Type B pancreatic cell (in vitro differentiated cells): ENCODE measurements around the gene ESYT2. TPM values are rescaled to one million over a fixed set of nuclear protein-coding genes. Genes with fewer than 3 reads are reported as not detected.

Experiments
- DNase-seq: peaks from one replicate; pipeline ENCODE4 v3.0.0; 2021; ENCODE audit warnings: mixed read lengths; ENCODE audit not compliant: unreplicated experiment; ENCODE audit errors: extremely low spot score
- H3K27ac Mint-ChIP-seq: 2 replicates; pipeline ENCODE4 v1.8.0; 2021; ENCODE audit warnings: mild to moderate bottlenecking, mixed read lengths
- H3K27me3 Mint-ChIP-seq: 2 replicates; pipeline ENCODE4 v1.8.0; 2021; ENCODE audit warnings: mixed read lengths
- H3K36me3 Mint-ChIP-seq: 2 replicates; pipeline ENCODE4 v1.8.0; 2021; ENCODE audit warnings: mixed read lengths
- H3K4me1 Mint-ChIP-seq: one replicate; pipeline ENCODE4 v1.8.0; 2021; ENCODE audit warnings: mixed read lengths; ENCODE audit not compliant: unreplicated experiment
- H3K4me3 Mint-ChIP-seq: 2 replicates; pipeline ENCODE4 v1.8.0; 2021; ENCODE audit warnings: mild to moderate bottlenecking, mixed read lengths
- H3K9me3 Mint-ChIP-seq: 2 replicates; pipeline ENCODE4 v1.8.0; 2021; ENCODE audit warnings: mixed read lengths
- total RNA-seq: library from RNA; stranded (reverse); gene quantifications from 2 replicates; pipeline ENCODE4 v1.2.1, GENCODE V29; 2021; ENCODE audit warnings: low replicate concordance
- TF ChIP-seq, protein P1 (sequence below): fragments of 200-600 bp; sonication (generic); conservative IDR thresholded peaks from 2 replicates; pipeline ENCODE4 v1.5.0; 2021; ENCODE audit warnings: antibody characterized with exemption, mild to moderate bottlenecking

ESYT2 gene
- total RNA-seq, 1 donor from 2014 or later, result 42.1 TPM

GRCh38 chr7:158723266-158723665 is 106.0 kb downstream of the ESYT2 start:
- Mint-ChIP-seq H3K27me3 (peaks cover 15% of the 10 kb centered on the region), H3K27ac (no peak overlapping the region), H3K36me3 (no peaks in the 10 kb centered on the region), H3K4me3 (no peak overlapping the region), H3K9me3 (peaks cover 4% of the 10 kb centered on the region), H3K4me1 (no peaks in the 10 kb centered on the region)
- no peak for DNase-seq
- TF ChIP-seq, protein P1, sequence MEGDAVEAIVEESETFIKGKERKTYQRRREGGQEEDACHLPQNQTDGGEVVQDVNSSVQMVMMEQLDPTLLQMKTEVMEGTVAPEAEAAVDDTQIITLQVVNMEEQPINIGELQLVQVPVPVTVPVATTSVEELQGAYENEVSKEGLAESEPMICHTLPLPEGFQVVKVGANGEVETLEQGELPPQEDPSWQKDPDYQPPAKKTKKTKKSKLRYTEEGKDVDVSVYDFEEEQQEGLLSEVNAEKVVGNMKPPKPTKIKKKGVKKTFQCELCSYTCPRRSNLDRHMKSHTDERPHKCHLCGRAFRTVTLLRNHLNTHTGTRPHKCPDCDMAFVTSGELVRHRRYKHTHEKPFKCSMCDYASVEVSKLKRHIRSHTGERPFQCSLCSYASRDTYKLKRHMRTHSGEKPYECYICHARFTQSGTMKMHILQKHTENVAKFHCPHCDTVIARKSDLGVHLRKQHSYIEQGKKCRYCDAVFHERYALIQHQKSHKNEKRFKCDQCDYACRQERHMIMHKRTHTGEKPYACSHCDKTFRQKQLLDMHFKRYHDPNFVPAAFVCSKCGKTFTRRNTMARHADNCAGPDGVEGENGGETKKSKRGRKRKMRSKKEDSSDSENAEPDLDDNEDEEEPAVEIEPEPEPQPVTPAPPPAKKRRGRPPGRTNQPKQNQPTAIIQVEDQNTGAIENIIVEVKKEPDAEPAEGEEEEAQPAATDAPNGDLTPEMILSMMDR, result no peak

- Mint-ChIP-seq H3K4me1 (no peaks in the 10 kb centered on the region), H3K4me3 (no peak overlapping the region), H3K9me3 (peaks cover 4% of the 10 kb centered on the region), H3K27ac (no peak overlapping the region), H3K27me3 (peaks cover 20% of the 10 kb centered on the region), H3K36me3 (no peaks in the 10 kb centered on the region)
- TF ChIP-seq, protein P1, result no peak
- DNase-seq, result no peak
These were observed 106.6 kb downstream of the ESYT2 start for GRCh38 chr7:158722574-158723237.

- Mint-ChIP-seq H3K4me3 (no peak overlapping the region), H3K36me3 (no peaks in the 10 kb centered on the region), H3K27me3 (peaks cover 38% of the 10 kb centered on the region), H3K9me3 (peaks cover 4% of the 10 kb centered on the region), H3K27ac (no peak overlapping the region), H3K4me1 (no peaks in the 10 kb centered on the region)
- TF ChIP-seq, protein P1, result no peak
- no peak for DNase-seq
These were observed 109.2 kb downstream of the ESYT2 start for GRCh38 chr7:158720112-158720511.

GRCh38 chr7:158716802-158717201 is 112.5 kb downstream of the ESYT2 start:
- TF ChIP-seq, protein P1, result no peak
- H3K27ac Mint-ChIP-seq, result no peak overlapping the region
- no peak for DNase-seq
- H3K4me1 Mint-ChIP-seq, result no peaks in the 10 kb centered on the region
- H3K36me3 Mint-ChIP-seq, result no peaks in the 10 kb centered on the region
- no peaks in the 10 kb centered on the region for H3K9me3 Mint-ChIP-seq
- no peak overlapping the region for H3K4me3 Mint-ChIP-seq
- peaks cover 39% of the 10 kb centered on the region for H3K27me3 Mint-ChIP-seq

DNA sequence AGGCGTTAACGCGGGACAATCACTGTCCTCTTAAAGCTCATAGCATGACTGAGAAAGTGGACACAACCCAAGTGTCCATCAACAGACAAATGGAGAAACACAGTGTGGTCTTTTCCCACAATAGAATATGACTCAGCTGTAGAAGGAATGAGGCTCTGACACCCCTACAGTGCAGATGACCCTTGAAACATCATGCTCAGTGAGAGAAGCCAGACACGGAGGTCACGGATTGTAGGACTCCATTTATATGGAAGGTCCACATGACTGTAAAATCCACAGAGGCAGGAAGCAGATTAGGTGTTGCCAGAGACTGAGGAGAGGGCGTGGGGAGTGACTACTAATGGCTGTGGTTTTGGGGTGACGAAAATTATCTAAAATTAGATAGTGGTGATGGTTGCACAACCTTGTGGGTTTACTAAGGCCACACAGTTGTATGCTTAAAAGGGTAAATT is 118.6 kb downstream of the ESYT2 start:
- TF ChIP-seq, protein P1, result no peak
- Mint-ChIP-seq H3K4me3 (no peak overlapping the region), H3K27me3 (peaks cover 3% of the 10 kb centered on the region), H3K36me3 (no peaks in the 10 kb centered on the region), H3K4me1 (peaks cover under 1% of the 10 kb centered on the region), H3K27ac (no peak overlapping the region), H3K9me3 (peaks cover 5% of the 10 kb centered on the region)
- DNase-seq, result no peak
